GM18909 (cell line): ENCODE data around the gene PPP2R5D.
"Not testable (repeated sequence)": the region's sequence is repeated elsewhere in the genome, so short reads cannot be mapped to it uniquely, and the experiment has no call there.

Experiments
- ATAC-seq: cut with Tn5 transposase; IDR thresholded peaks from one replicate; pipeline ENCODE4 v1.9.1; 2021; ENCODE audit warnings: mild to moderate bottlenecking; ENCODE audit not compliant: unreplicated experiment, poor library complexity

PPP2R5D gene

DNA sequence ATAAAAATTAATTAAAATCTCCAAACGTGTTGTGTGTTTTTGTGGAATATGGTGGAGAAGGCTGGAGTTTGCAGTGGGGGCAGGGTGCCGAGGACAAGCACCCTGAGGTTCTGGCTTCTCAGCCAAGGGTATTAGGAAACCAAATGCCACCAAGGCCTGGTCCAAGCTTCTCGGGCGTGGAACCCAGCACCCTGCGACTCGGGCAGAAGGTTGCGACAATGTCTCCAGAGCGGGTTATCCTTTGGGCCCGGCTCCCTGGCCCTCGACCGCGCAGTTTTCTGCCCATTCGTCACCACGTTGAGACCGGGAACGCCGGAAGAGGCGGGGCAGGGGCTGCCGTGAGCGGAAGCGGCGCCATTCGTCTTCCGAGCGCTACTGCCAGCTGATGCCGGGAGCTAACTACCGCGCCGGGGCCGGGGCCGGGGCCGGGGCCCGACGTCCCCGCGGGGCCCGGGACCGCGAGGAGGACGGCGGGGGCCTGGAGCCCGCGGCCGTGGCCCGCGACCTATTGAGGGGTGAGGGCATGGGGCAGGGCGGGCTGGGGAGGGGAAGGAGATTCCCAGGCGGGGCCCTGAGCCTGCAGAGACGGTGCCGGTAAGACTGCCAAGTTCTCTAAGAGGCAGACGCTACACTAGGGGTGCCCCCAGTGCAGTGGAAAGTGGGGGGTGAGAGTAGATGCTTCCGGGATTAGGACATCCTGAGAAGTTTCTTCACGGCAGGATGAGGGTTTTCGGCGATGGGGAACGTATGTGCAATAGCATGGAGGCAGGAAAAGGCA is 37.1 kb downstream of the PPP2R5D start, which contains the start of gene RRP36:
Gene RRP36, plus strand, starts transcription at position 354 of the 778 bp plus-strand sequence. Its CDS starts 32 bp downstream, at position 386.
- peak; percentile 82 for ATAC-seq

- no peak for ATAC-seq
Observed at GRCh38 chr6:43024436-43024835, 40.1 kb downstream of the PPP2R5D start.

DNA sequence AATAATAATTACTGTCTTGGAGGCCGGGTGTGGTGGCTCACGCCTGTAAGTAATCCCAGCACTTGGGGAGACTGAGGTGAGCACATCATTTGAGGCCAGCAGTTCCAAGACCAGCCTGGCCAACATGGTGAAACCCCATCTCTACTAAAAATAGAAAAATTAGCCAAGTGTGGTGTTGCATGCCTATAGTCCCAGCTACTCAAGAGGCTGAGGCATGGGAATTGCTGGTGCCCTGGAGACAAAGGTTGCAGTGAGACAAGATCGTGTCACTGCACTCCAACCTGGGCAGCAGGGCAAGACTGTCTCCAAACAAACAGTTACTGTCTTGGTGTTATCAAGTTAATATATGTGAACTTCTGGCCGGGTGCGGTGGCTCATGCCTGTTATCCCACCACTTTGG is 42.0 kb downstream of the PPP2R5D start:
- ATAC-seq = no peak

DNA sequence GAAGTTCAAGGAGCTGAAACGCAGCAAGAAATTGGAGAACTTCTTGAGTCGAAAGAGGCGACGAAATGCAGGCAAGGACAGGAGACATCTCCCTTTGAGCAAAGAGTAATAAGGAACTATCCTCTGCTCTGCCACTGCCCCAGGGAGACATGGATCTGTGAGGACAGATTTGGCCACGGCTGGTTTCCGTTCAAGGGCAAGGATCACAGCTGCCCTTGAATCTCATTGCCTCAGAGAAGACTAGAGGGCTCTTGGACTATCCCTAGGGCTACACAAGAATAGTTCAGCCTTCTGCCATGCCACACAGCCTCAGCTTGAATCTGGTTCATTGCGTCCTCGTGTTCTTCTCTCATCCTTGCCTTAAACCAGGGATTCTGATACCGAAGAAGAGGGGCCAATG is 44.8 kb downstream of the PPP2R5D start:
- no peak for ATAC-seq

DNA sequence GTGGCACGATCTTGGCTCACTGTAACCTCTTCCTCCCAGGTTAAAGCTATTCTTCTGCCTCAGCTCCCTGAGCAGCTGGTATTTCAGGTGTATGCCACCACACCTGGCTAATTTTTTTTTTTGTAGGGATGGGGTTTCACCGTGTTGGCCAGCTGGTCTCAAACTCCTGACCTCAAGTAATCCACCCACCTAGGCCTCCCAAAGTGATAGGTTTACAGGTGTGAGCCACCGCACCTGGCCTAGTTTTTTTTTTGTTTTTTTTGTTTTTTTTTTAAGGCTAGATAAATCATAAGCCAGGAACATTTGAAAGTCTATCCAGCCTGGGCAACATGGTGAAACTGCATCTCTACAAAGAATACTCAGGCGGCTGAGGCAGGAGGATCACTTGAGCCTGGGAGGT is 48.0 kb downstream of the PPP2R5D start:
- ATAC-seq = no peak

DNA sequence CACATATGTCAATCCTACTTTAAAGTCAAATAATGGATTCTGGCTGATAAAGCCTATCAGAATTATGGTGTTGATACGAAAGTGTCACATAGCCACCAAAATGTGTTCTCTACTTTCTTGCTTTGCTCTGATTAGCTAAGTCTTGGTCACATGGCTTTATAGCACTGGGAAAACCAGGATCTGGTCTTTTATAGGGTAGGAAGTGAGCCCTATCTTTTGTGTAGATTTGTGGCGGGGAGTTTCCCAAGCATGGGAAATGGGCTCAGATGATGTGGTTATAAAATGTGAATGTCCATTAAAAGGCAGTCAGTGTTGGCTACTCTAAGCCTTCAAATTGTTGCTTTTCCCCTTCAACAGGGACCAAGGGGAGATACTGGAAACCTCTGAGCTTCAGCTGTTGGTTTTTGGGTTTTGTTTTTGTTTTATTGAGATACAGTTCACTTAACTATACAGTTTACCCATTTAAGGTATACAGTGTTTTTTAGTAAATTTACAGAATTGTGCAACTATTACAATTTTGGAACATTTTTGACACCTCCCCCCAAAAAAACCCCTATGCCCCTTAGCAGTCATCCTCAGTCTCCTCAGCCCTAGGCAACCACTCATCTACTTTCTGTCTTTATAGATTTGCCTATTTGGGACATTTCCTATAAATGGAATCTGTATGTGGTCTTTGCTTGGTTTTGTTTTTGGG is 49.3 kb downstream of the PPP2R5D start:
- ATAC-seq = no peak

DNA sequence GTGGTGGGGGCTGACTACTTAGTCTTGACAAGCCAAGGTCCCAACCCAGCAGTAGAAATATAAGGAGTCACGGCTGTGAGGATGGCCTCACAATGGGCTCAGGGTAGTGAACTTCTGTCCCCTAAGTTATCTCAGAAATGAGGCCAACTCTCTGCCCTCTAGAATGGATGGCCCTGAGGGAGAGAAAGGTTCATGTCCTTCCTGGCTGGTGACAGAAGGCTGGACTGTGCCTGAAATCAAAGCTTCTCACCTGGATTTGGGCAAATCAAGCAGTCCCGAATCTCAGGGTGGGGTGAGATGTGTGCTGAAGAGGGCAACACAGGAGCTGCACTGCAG is 49.8 kb downstream of the PPP2R5D start:
- ATAC-seq = no peak

- ATAC-seq = no peak
Observed at GRCh38 chr6:43035495-43036194, 51.3 kb downstream of the PPP2R5D start.

DNA sequence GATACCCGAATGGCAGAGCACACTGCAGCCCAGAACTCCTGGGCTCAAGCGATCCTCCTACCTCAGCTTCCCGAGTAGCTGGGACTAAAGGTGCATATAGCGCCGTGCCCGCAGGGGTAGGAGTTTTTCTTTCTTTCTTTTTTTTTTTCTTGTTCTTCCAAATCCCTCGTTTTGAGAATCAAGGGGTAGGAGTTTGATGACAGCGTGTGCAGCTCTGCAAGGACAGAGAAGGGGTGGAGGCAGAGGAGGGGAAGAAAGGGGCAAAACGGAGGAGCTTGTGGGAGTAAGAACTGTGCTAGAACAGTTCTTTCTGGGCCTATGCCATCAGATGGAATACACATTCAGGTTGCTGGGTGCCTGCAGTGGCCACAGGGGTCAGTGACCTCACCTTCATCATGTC is 52.3 kb downstream of the PPP2R5D start:
- ATAC-seq = no peak

DNA sequence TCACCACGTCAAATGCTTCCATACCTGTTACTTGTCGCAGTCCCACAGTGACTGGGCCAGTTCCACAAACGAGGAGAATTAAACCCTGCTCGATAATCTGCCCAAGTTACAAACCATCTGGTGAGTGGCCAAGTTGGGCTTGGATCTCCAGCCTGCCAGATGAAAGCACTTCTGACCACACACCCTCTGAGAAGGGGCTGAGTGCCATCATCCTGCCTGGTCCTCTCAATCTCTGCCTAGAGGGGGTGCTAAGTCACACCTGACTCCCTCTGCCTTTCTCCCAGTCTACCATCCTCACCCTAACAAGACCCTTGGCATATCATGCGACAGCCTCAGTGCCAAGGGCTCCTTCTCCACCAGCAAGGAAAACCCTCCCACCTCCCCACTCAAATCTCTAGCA is 52.8 kb downstream of the PPP2R5D start:
- no peak for ATAC-seq

- no peak for ATAC-seq
Observed at GRCh38 chr6:43037706-43038105, 53.3 kb downstream of the PPP2R5D start.

DNA sequence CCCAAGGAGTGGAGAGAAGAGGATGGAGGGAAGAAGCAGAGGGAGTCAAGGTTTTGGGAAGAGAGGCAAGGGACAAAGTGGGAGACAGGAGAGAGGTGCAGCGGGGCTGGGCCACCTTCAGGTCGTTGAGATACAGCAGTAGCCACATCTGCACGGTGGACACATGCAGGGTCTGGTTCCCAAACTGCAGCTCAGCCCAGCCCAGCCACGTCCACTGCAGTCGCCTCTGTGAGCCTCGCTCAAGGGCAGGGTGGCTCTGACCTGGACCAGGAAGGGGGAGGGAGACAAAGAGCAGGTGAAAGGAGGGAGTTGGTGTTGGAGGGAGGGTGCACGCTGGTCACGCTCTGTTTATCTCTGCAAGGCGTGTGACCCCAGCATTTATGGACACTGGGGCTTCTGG is 54.4 kb downstream of the PPP2R5D start:
- no peak for ATAC-seq

DNA sequence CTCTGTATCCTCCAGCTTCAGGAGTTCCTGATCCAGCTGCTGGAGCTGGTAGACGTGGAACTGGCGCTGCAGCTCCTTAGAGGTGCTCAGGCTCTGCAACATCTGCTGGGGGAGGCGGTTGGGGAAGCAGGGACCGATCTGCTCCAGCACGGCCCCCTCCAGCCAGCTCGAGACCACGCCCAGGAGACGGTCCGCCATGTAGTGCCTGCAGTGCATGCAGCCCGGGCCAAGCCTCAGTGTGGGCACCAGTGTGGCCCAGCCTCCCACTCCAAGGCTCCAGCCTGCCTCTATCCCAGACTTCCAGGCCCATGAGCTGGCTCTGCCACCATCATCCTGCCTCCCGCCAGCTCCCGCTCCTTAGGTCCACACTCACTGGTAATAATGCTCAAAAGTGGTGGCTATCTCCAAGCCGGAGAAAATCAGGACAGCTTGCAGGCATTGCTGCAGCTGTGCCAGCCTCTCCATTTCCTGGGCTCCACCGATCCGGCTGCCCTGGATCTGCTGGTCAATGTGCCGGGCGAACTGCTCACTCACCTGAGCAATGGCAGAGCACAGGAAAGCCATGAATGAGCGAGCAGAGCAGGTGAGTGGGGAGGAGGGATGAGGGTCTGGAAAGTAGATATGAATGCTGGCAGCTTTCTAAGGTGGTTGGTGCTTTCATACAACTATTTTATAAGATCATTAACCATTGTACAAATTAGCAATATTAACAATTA is 56.3 kb downstream of the PPP2R5D start:
- ATAC-seq = no peak

- ATAC-seq = not testable (repeated sequence)
Observed at GRCh38 chr6:43041475-43041874, 57.1 kb downstream of the PPP2R5D start.

DNA sequence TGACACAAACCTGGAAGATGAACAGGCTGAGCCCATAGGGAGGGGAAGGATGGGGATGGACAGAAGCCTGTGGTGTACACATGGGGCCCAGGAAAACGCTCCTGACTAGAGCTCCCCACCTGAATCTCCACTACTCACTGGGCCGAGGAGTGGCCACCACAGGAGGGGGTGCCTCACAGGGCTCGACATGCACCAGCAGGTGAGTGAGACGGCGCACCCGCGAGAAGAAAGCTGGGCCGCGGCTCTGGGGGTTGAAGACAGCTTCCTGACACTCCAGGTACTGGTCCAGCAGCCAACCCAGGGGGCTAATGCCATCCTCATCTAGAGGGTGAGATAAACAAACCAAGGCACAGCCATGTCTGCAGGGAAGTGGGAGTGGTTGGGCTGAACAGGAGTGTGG is 58.9 kb downstream of the PPP2R5D start:
- no peak for ATAC-seq

DNA sequence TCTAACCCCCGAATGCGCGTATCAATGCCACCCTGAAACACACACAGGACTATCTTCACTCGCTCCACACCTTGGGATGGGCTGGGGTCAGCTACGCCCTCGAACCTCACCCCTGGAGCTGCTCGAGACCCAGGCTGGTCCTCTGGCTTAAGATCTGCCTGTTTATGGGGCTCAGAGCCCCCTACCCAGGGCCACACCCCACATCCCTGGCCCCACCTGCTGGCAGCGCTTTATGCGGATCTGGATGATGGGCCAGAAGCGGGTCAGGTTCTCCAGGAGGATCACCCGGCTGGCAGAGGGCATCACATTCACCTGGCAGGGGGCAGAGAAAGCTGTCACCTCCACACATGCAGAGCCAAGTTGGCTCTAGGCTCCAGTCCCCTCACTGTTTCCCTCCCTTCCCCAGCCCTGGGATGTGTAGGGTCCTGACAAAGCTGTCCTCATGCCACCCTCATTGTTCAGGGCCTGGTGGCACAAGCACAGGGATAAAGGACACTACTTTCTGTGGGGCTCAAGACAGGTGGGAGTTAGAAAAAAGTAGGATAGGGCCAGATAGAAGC is 61.1 kb downstream of the PPP2R5D start:
- no peak for ATAC-seq

DNA sequence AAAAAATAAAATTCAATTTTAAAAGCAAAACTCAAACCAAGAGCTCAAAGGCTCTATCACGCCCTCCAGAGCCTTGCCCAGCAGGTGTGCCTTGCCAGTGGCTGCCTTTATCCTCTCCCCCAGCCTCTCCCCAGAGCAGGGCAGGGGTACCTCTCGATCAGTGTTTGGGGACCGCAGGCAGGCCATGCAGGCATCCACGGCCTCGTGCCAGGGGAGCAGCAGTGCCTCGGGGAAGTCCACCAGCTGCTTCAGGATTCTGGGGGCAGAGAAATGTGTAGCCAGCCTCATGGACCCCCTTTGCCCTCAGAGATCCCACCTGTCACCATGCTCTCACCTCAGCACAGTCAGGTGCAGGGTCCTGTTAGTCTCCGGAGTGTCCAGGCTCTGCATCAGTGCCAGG is 63.6 kb downstream of the PPP2R5D start:
- no peak for ATAC-seq

GRCh38 chr6:43050981-43051380 is 66.6 kb downstream of the PPP2R5D start:
- no peak for ATAC-seq

GRCh38 chr6:43052225-43052841 is 68.0 kb downstream of the PPP2R5D start:
- no peak for ATAC-seq
